Tibial artery (tissue), 4 donors: ENCODE measurements around the gene SYNE1.

Experiments used
- DNase-seq, 2 donors: peaks; one replicate each; pipeline ENCODE4 v3.0.0-alpha.2; 2019
- H3K27ac ChIP-seq, 2 donors: fragments of 200-600 bp; sonication (generic) in 1 of 2; 1 replicate in 1 of 2; 2 replicates in 1 of 2; pipeline ENCODE4 v1.5.1; 2018 to 2019; ENCODE audit warnings: mild to moderate bottlenecking in 1 of 2
- H3K27me3 ChIP-seq, 2 donors: fragments of 200-600 bp; sonication (generic) in 1 of 2; one replicate each; pipeline versions ENCODE4 v1.5.1 to v1.6.0; 2016 to 2019
- H3K36me3 ChIP-seq, 3 donors: fragments of 200-600 bp; sonication (generic) in 2 of 3; one replicate each; pipeline ENCODE4 v1.5.1; 2016 to 2019; ENCODE audit warnings: mild to moderate bottlenecking in 2 of 3
- H3K4me1 ChIP-seq, 4 donors: fragments of 200-600 bp; sonication (generic) in 2 of 4; 1 replicate in 3 of 4; 2 replicates in 1 of 4; pipeline ENCODE4 v1.5.1; 2016 to 2019
- H3K4me3 ChIP-seq, 2 donors: fragments of 200-600 bp; sonication (generic) in 1 of 2; 1 replicate in 1 of 2; 2 replicates in 1 of 2; pipeline ENCODE4 v1.5.1; 2018 to 2019; ENCODE audit warnings: mild to moderate bottlenecking in 2 of 2
- H3K9me3 ChIP-seq, 3 donors: fragments of 200-600 bp; sonication (generic) in 1 of 3; one replicate each; pipeline ENCODE4 v1.5.1; 2016 to 2019
- intact Hi-C: fragments of 100-400 bp; cut with DNase I; formaldehyde crosslinking; loops from one replicate; pipeline ENCODE4 v1.15.0; 2023; ENCODE audit warnings: low total_unique reads
- TF ChIP-seq, protein P1 (sequence below), 2 experiments: fragments of 200-600 bp in 1 of 2; fragments of 450-650 bp in 1 of 2; IDR thresholded peaks; one replicate each; pipeline ENCODE4 v1.5.1; 2017 to 2019; ENCODE audit warnings: antibody characterized with exemption in 2 of 2, mild to moderate bottlenecking in 1 of 2, moderate library complexity in 1 of 2

Gene SYNE1

DNA sequence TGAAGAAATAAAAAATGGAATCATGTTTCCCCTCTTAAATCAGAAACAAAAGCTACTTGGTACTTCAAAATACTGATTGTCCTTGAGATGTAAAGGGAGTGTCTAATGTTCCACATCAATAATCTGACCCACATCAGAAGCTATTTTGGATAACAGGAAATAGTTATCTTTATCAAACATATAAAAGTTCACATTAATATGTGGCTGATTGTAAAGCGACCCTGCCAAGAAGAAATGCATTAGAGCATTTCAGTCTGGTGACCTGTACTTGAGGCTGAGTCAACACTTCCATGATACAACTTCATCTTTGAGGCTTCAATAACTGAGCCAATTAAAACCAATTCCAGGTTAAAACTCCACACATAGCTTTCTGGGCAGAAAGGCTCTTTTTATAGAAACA lies 31.8 kb downstream of the SYNE1 start:
- Histone ChIP-seq H3K27me3 (no peaks in the 10 kb centered on the region), H3K27ac (no peak overlapping the region), H3K4me1 (no peaks in the 10 kb centered on the region), H3K4me3 (no peak overlapping the region), H3K36me3 (no peaks in the 10 kb centered on the region), H3K9me3 (no peaks in the 10 kb centered on the region)
- TF ChIP-seq, protein P1, sequence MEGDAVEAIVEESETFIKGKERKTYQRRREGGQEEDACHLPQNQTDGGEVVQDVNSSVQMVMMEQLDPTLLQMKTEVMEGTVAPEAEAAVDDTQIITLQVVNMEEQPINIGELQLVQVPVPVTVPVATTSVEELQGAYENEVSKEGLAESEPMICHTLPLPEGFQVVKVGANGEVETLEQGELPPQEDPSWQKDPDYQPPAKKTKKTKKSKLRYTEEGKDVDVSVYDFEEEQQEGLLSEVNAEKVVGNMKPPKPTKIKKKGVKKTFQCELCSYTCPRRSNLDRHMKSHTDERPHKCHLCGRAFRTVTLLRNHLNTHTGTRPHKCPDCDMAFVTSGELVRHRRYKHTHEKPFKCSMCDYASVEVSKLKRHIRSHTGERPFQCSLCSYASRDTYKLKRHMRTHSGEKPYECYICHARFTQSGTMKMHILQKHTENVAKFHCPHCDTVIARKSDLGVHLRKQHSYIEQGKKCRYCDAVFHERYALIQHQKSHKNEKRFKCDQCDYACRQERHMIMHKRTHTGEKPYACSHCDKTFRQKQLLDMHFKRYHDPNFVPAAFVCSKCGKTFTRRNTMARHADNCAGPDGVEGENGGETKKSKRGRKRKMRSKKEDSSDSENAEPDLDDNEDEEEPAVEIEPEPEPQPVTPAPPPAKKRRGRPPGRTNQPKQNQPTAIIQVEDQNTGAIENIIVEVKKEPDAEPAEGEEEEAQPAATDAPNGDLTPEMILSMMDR (IDR thresholded peaks at IDR 0.05): no peak
- intact Hi-C loops: no loop called here
- DNase-seq: no peak

DNA sequence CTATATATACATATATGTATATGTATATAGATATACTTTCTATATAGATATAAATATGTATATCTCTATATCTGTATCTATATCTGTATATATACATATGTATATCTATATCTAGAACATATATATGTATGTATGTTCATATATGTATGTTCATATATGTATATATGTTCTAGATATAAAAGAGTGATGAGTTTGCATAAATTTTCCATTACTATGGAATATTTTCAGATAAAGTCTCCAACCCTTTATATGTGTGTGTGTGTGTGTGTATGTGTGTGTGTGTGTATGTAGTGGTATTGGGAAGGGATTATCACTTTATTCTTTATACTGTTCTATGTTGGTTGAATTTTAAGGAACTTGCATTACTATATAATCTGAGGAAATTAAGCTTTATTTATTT lies 33.3 kb downstream of the SYNE1 start:
- DNase-seq: no peak
- Histone ChIP-seq H3K4me1 (no peaks in the 10 kb centered on the region), H3K36me3 (no peaks in the 10 kb centered on the region), H3K9me3 (no peaks in the 10 kb centered on the region), H3K27ac (no peak overlapping the region), H3K4me3 (no peak overlapping the region), H3K27me3 (no peaks in the 10 kb centered on the region)
- intact Hi-C loops: no loop called here
- TF ChIP-seq, protein P1 (IDR thresholded peaks at IDR 0.05): no peak

DNA sequence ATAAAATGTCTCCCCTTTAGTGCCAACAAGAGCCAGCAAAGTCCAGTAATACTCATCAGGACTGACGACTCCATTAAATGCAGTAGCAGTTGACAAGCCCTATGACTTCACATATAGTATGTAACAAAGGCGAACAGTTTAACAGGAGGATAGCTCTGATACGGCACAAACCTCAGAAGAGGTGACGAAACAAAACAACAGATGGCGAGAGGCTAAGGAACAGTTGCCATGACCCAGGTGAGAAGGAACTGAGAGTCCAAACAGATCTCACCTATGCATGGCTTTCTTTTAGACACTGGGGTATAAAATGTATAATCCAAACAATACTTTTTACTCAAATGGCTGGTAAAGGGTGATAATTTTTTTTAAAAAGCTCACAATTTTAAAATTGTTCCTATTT lies 37.1 kb downstream of the SYNE1 start:
- no peaks in the 10 kb centered on the region for H3K27me3 ChIP-seq
- H3K4me3 ChIP-seq: no peak overlapping the region
- H3K27ac ChIP-seq: no peak overlapping the region
- no peaks in the 10 kb centered on the region for H3K36me3 ChIP-seq
- H3K4me1 ChIP-seq: peaks cover 0 to 3% (median 0%) of the 10 kb centered on the region in 4 donors
- H3K9me3 ChIP-seq: no peaks in the 10 kb centered on the region
- TF ChIP-seq, protein P1 (IDR thresholded peaks at IDR 0.05): no peak
- no peak for DNase-seq
- intact Hi-C loops: no loop called here

DNA sequence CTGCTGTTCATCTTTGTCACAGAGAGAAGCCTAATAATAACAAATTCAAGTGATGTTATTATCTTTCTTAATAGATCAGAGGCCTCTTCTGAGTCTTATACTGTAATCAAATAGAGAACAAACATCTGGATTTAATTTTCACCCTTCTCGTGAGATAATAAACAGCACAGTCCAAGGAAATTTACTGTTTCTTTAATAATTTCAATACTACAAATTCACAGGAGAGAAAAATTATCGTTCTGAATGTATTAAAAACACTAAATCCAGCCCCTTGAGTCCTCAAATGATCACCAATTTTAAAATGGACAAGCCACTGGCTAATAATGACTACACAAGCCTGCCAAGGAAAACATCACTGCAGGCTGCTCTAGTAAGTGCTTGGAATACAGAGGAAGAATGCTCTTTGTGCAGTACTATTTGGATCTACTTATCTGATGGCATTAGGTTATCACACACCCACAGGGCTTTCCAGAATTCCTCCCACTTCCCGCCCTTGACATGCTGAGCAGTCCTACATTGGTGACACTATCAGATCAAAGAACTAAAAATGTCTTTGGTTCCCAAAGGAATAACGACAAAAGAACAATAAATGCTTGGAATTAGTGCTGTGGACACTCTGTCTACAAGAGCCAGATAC lies 38.1 kb downstream of the SYNE1 start:
- no peaks in the 10 kb centered on the region for H3K27me3 ChIP-seq
- no peak overlapping the region for H3K27ac ChIP-seq
- no peaks in the 10 kb centered on the region for H3K9me3 ChIP-seq
- DNase-seq: no peak
- TF ChIP-seq, protein P1 (IDR thresholded peaks at IDR 0.05): no peak
- peaks cover 0 to 3% (median 0%) of the 10 kb centered on the region in 4 donors for H3K4me1 ChIP-seq
- intact Hi-C loops: no loop called here
- no peak overlapping the region for H3K4me3 ChIP-seq
- no peaks in the 10 kb centered on the region for H3K36me3 ChIP-seq

DNA sequence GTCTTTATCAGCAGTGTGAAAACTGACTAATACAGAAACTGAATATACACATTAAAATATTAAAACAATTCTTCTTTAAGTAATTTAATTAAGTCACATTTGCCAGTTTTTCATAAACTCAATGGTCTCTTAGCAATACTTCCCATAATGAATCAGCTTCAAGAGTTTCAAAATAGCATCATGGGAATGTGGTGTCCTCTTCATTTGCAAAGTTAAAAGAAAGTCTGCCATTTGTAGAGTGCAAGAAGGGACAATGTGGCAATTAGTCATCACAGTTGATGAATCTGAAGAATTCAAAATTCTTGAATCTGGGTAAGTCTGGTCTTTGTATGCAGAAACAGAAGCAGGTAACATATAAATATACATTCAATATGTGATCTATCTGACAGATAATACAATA lies 38.7 kb downstream of the SYNE1 start:
- Histone ChIP-seq H3K27ac (no peak overlapping the region), H3K36me3 (no peaks in the 10 kb centered on the region), H3K9me3 (no peaks in the 10 kb centered on the region), H3K27me3 (no peaks in the 10 kb centered on the region), H3K4me3 (no peak overlapping the region), H3K4me1 (peaks cover 0 to 3% (median 0%) of the 10 kb centered on the region in 4 donors)
- no peak for DNase-seq
- TF ChIP-seq, protein P1 (IDR thresholded peaks at IDR 0.05): no peak
- intact Hi-C loops: no loop called here

DNA sequence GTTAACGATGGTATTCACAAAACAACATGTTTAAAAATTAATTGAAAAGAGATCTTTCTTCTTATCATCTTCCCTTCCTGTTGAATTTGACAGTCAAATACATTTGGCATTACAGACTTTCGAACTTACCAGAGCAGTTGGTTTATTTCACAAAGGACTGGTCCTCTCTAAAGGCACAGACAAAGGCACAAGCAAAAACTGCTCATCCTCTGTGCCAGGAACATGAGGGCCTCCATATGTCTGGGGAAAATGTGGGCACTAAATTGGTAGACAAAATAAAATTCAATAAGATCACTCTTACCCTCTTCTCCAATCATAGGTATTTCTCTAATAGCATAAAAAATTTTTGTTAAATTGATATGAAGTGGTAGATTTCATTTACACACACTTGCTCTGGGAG lies 40.4 kb downstream of the SYNE1 start:
- no peak overlapping the region for H3K4me3 ChIP-seq
- H3K27ac ChIP-seq: no peak overlapping the region
- H3K36me3 ChIP-seq: no peaks in the 10 kb centered on the region
- peaks cover 0 to 3% (median 0%) of the 10 kb centered on the region in 4 donors for H3K4me1 ChIP-seq
- H3K27me3 ChIP-seq: no peaks in the 10 kb centered on the region
- intact Hi-C loops: no loop called here
- DNase-seq: no peak
- TF ChIP-seq, protein P1 (IDR thresholded peaks at IDR 0.05): no peak
- no peaks in the 10 kb centered on the region for H3K9me3 ChIP-seq
